ENCODE measurements around the gene CSTF3.

- TF ChIP-seq CTCF (IDR thresholded peaks at IDR 0.05; ENCODE audit: borderline replicate concordance, extremely low read depth, low read length, poor library complexity, severe bottlenecking) (no peak), EZH2 (IDR thresholded peaks at IDR 0.05; ENCODE audit: borderline replicate concordance, low read depth, low read length, severe bottlenecking) (no peak)
Observed at GRCh38 chr11:33172345-33172744, 11.1 kb upstream of the CSTF3 start.

Measured in DND-41 (cell line).